Keratinocyte (primary cell): ENCODE measurements around the gene PTPRN2.

Source experiments
- CTCF ChIP-seq, 3 experiments: IDR thresholded peaks in 1 of 3; conservative IDR thresholded peaks in 1 of 3; optimal IDR thresholded peaks in 1 of 3; 2 replicates in 2 of 3; 3 replicates in 1 of 3; pipeline versions ENCODE3 to v1.5.1; 2011; ENCODE audit warnings: low read length in 3 of 3, mild to moderate bottlenecking in 3 of 3, moderate library complexity in 2 of 3, control low read depth in 1 of 3, inconsistent platforms in 1 of 3; ENCODE audit not compliant: insufficient read depth in 2 of 3; ENCODE audit errors: extremely low read depth in 1 of 3
- EZH2 ChIP-seq: IDR thresholded peaks from one replicate; pipeline ENCODE4 v1.6.1; 2012; ENCODE audit warnings: inconsistent platforms, mild to moderate bottlenecking, low read length, moderate library complexity

DNA sequence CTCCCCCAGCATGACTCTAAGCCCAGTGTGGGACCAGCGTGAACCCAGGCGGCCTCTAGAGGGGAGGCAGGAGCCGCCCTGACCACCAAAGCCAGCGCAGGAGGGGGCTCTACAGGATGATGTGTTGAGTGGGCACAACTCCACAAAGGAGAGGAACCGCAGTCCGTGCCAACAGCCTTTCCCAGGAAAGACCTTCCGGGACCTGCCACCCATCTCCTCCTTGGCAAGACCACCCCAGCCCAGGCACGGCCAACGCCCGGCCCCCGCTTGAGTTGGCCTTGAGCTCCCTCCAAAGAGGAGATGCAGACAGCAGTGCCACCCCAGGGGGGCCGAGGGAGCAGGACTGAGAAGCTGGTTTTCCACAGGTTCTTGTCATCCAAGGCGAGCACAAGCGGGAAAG is 38.9 kb downstream of the PTPRN2 start:
- TF ChIP-seq CTCF (optimal IDR thresholded peaks at IDR 0.05 in 1 of 3, IDR thresholded peaks at IDR 0.05 in 1 of 3, conservative IDR thresholded peaks at IDR 0.05 in 1 of 3; ENCODE audit: extremely low read depth in 1 of 3, insufficient read depth in 2 of 3, low read length in 3 of 3), result no peak
- TF ChIP-seq EZH2, result no peak
